ENCODE results near the gene SLC24A1.

DNA sequence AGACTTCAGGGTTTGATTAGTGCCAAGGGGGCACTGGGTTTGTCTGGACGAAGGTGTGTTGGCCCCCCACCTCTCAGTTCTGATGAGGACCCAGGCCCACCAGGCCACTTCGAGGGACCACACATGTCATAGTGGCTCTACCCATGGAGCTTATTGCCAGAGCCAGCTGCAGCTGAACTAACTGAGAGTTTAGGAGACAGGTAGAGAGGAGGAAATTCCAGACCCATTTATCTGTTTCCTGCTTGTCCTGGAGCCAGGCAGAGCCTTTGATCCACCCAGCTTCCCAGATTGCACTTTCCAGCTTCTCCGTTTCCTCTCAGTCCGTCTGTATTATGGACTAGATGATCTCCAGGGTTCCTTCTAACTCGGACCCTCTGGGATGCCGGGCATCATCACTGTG lies 20.9 kb downstream of the SLC24A1 start:
- TF ChIP-seq, protein P1, sequence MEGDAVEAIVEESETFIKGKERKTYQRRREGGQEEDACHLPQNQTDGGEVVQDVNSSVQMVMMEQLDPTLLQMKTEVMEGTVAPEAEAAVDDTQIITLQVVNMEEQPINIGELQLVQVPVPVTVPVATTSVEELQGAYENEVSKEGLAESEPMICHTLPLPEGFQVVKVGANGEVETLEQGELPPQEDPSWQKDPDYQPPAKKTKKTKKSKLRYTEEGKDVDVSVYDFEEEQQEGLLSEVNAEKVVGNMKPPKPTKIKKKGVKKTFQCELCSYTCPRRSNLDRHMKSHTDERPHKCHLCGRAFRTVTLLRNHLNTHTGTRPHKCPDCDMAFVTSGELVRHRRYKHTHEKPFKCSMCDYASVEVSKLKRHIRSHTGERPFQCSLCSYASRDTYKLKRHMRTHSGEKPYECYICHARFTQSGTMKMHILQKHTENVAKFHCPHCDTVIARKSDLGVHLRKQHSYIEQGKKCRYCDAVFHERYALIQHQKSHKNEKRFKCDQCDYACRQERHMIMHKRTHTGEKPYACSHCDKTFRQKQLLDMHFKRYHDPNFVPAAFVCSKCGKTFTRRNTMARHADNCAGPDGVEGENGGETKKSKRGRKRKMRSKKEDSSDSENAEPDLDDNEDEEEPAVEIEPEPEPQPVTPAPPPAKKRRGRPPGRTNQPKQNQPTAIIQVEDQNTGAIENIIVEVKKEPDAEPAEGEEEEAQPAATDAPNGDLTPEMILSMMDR (conservative IDR thresholded peaks at IDR 0.05; ENCODE audit: low read depth, low read length) = no peak
- TF ChIP-seq EZH2 (IDR thresholded peaks at IDR 0.05; ENCODE audit: low read length, unreplicated experiment) = no peak

Data from PC-3 (cell line).